Superior temporal gyrus (tissue), 1 donor: ENCODE results near the gene PCYOX1L.

ENCODE experiments used
- DNase-seq: peaks from one replicate; pipeline ENCODE4 v3.0.0-alpha.2; 2016; ENCODE audit errors: extremely low spot score

The PCYOX1L gene

GRCh38 chr5:149407323-149408251 lies 49.7 kb downstream of the PCYOX1L start:
- no peak for DNase-seq

GRCh38 chr5:149408252-149409099 lies 50.6 kb downstream of the PCYOX1L start:
- DNase-seq = no peak

- DNase-seq = no peak
These were observed 51.6 kb downstream of the PCYOX1L start for GRCh38 chr5:149409268-149409948.

GRCh38 chr5:149410071-149410470 lies 52.2 kb downstream of the PCYOX1L start:
- no peak for DNase-seq

- DNase-seq = no peak
These were observed 53.0 kb downstream of the PCYOX1L start for GRCh38 chr5:149410721-149411432.

- no peak for DNase-seq
These were observed 54.1 kb downstream of the PCYOX1L start for GRCh38 chr5:149411738-149412519.

- DNase-seq = no peak
These were observed 55.1 kb downstream of the PCYOX1L start for GRCh38 chr5:149412783-149413476.

GRCh38 chr5:149413477-149414210 lies 55.8 kb downstream of the PCYOX1L start:
- DNase-seq = no peak

- DNase-seq = no peak
These were observed 56.7 kb downstream of the PCYOX1L start for GRCh38 chr5:149414405-149415065.

- DNase-seq = no peak
These were observed 57.5 kb downstream of the PCYOX1L start for GRCh38 chr5:149415066-149415967.

- DNase-seq = no peak
These were observed 59.3 kb downstream of the PCYOX1L start for GRCh38 chr5:149416987-149417710.

GRCh38 chr5:149417711-149418368 lies 60.0 kb downstream of the PCYOX1L start:
- no peak for DNase-seq

GRCh38 chr5:149418910-149419531 lies 61.2 kb downstream of the PCYOX1L start:
- DNase-seq = no peak
